ENCODE data around the gene PPM1H.
A peak's percentile ranks its signal among the peaks of the same experiment; 100 is the strongest.
"Not testable (repeated sequence)": the region's sequence is repeated elsewhere in the genome, so short reads cannot be mapped to it uniquely, and the experiment has no call there.

The PPM1H gene

GRCh38 chr12:62767946-62768345 is 167.0 kb downstream of the PPM1H start:
- no peak for DNase-seq (ENCODE audit: low spot score)

DNA sequence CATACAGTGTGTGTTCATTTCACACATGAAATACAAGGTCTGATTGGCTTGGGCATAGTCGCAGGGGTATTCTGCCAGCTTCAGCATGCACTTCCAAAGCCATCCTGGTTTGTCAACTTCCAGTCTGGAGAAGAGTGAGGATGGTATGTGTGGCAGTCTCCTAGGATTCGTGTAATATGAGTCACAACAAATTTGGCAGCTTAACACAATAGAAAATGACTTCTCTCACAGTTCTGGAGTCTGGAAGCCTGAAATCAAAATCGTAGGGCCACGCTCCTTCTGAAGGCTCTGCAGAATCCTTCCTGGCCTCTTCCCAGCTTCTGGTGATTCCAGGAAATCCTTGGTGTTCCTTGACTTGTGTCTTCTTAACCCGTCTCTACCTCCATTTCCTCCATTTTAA is 167.5 kb downstream of the PPM1H start:
- DNase-seq (ENCODE audit: low spot score): no peak

GRCh38 chr12:62766496-62766895 is 168.5 kb downstream of the PPM1H start:
- no peak for DNase-seq (ENCODE audit: low spot score)

- DNase-seq (ENCODE audit: low spot score): no peak
These were observed 170.9 kb downstream of the PPM1H start for GRCh38 chr12:62763861-62764645.

DNA sequence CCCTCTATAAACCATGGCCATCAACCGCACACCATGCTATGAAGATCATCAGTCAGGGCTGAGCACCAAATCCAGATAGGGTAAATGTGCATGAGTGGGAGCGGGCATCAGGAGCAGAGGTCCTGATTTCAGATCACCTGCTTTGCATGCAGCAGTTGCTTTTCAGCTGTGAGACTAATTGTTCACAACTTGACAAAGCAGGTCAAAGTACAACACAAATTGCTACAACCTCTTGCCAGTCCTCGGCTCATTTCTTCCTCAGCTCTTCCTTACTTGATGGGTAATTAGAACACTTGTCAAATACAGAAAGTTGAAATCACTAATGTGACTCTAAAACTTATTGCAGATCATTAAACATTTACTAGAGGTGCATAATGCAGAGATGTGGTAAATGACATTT is 171.6 kb downstream of the PPM1H start:
- no peak for DNase-seq (ENCODE audit: low spot score)

DNA sequence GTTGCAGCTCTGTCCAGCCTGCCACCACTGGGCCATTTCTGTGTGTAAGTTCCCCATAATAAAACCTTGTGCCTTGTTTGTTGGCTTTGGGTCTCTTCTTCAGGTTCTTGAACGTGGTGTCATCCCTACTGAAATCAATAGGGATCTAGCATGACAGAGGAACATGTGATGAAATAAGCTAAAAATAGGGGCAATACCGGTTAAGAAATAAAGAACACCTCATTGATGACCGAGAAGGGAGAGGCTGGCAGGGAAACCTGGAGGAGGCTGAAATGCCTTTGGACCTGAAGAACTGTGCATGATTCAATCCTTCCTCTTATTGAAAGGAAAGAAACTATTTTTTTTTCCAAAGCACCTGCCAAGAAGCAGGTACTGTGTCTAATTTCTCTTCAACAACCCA is 172.3 kb downstream of the PPM1H start:
- no peak for DNase-seq (ENCODE audit: low spot score)

DNA sequence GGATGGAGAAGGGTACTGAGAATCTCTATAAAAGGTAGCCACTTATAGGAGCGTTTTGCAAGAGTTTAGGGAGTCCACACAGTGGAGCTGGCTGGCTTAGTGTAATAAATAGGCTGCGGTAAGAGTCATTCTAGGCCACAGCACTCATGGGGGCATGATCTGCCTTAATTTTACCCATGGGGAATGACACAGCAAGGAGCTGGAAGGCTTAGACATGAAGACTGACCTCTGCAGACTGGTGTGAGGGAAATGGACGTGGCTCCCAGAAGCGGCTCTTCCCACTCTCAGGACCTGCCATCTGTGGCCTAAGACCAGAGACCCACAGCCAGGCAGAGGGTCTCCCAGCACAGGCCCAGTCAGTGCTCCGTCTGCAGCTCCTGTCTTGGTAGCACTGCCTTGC is 173.3 kb downstream of the PPM1H start:
- DNase-seq (ENCODE audit: low spot score): no peak

- DNase-seq (ENCODE audit: low spot score): no peak
These were observed 174.2 kb downstream of the PPM1H start for GRCh38 chr12:62760779-62761178.

GRCh38 chr12:62760341-62760740 is 174.6 kb downstream of the PPM1H start:
- not testable (repeated sequence) for DNase-seq (ENCODE audit: low spot score)

DNA sequence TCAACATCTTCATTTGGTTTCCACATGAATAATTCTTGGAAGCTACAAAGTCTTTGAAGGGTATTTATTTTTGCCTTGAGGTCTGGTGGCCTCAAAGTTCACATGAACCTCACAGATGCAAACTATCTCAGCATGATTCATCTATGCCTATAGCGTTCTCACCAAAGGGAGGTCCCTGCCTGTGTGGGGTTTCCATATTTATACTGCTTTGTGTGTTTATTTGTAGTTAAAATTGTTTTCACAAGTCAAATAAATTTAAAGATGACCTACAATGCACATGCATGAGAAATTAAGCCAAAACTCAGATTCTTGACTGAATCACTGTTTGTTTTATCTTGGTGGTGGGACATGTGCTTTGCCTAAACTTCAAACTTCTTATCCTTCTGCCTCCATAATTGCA is 176.7 kb downstream of the PPM1H start:
- no peak for DNase-seq (ENCODE audit: low spot score)

DNA sequence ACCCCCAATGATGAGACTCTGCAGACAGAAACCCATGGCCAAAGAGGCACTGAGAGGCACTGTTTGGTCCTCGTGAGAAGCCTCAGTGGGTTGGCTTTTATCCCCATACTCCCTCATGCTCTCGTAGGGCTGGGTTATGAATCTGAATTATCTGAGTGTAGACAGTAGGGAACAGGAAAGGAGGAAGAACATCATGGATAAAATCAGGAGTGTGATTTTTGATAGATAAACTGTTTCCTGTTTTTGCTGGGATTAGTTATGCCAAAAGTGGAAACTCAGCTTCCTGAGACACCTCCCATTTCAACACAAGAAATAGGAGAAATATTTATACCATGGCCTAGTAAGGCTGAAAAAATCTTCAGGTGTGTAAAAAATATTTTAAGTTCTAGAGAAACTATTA is 177.9 kb downstream of the PPM1H start:
- DNase-seq (ENCODE audit: low spot score): no peak

DNA sequence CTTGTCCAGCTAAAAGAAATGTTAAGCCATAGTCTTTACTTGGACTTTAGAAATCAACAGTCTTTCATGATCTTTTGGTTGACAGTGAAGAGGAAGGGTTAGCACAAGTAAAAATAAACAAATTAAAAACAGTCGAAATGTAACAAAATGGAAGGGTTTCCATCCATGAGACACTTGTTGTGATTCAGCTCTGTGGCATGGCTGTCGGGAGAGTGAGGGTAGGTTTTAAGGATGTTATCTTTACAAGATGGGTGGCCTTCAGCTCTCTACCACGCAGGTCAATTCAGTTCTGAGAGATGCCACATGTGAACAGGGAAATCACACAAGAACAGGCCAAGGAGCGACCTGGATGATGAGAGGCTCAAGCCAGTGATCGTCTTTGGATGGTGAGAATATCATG is 180.2 kb downstream of the PPM1H start:
- DNase-seq (ENCODE audit: low spot score): no peak

GRCh38 chr12:62751810-62752155 is 183.2 kb downstream of the PPM1H start:
- no peak for DNase-seq (ENCODE audit: low spot score)

GRCh38 chr12:62750941-62751809 is 183.8 kb downstream of the PPM1H start:
- DNase-seq (ENCODE audit: low spot score): no peak

DNA sequence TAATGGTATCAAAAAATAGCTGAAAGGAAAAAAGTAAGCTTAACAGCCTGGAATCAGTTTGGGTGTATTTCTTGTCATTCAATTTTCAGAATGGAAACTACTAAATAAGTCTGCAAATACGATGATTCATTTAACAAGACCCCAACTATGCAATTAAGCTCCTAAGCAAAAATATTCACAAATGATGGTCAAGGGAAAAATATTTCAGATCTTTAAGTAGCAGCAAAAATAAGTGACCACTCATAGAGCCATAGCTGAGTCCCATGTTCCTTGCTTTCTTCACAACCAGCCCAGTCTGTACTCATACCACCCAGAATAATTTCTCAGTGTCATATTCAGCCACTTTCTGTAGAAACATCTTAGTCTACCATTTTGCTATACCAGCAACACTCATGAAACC is 185.4 kb downstream of the PPM1H start:
- DNase-seq (ENCODE audit: low spot score): no peak

GRCh38 chr12:62748941-62749468 is 185.9 kb downstream of the PPM1H start:
- peak; percentile 51 for DNase-seq (ENCODE audit: low spot score)

- DNase-seq (ENCODE audit: low spot score): no peak
These were observed 190.4 kb downstream of the PPM1H start for GRCh38 chr12:62744551-62744950.

- DNase-seq (ENCODE audit: low spot score): peak; percentile 70
These were observed 195.5 kb downstream of the PPM1H start for GRCh38 chr12:62739266-62740015.

DNA sequence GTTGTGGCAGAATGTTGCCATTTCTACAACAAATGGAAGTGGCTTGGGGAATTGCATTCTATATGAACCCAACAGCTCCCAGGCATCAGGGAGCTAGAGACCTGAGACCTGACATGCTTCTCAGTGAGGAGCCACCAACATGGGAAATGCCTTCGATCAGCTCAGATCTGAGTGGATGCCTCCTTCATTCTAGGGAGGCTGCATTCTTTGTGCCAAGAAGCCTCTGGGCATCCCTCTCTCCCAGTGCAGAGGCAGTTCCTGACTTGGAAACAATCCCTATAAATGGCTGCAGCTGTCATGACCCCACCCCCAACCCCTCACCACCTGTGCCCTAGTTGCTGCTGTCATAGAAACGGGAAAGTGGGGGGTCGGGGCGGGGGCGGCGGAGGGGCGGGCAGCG is 196.3 kb downstream of the PPM1H start:
- peak; percentile 49 for DNase-seq (ENCODE audit: low spot score)

DNA sequence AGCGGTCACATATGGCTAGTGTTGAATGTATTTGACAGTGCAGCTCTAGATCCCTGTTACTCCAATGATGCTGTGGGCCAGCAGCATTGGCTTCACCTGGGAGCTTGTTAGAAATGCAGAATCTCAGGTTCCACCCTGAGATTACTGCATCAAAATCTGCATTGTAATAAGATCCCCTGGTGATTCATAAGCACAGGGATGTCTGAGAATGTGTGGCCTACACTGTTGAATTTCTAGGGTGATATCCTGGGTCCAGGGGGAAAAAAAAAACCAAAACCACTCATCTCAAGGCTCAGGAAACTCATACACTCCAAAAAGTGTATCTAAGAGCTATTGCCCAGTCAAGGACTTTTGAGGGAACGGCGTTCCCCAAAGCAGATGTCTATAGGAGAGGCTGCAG is 196.8 kb downstream of the PPM1H start:
- DNase-seq (ENCODE audit: low spot score): no peak

DNA sequence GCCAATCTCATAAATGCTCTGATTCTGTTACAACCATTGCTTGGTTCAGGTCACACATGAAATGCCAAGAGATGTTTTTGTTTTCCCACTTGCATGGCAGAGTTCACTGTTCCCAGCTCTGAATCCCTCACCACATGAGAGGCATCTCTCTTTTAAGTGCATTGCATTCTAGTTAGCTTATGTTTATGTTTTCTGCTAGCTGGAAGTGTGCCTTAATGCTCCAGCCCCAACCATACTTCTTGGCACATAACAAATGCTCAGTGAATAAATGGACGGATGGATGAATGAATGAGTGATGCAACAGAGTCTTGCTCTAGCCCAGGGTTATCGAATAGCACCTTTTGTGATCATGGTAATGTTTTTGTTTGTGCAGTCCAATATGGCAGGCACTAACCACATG is 197.3 kb downstream of the PPM1H start:
- DNase-seq (ENCODE audit: low spot score): no peak

DNA sequence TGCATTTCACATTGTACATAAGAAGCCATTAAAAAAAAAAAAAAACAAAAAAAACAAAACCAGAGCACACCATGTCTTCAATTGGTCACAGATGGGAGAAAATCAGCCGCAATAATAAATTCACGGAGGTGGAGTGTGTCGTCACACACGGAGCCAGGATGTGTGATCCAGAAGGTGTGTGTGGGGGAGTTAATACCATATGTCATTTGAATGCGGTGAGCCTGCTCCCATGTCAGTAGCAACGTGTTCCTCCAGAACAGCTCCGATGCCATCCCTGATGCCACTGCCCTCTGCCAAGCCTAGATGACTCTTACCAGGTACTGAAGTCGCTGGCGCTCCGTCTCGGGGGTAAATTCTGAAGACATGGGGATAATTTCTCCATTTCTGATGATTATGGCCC is 197.8 kb downstream of the PPM1H start:
- DNase-seq (ENCODE audit: low spot score): peak; percentile 91
